GM18508 (cell line): ENCODE measurements around the gene OR56B4.
"Not testable (repeated sequence)": the region's sequence is repeated elsewhere in the genome, so short reads cannot be mapped to it uniquely, and the experiment has no call there.

ENCODE experiments used
- ATAC-seq: cut with Tn5 transposase; IDR thresholded peaks from one replicate; pipeline ENCODE4 v1.9.1; 2021; ENCODE audit warnings: moderate number of reproducible peaks; ENCODE audit not compliant: insufficient read depth, unreplicated experiment

The OR56B4 gene

GRCh38 chr11:6107384-6107783 is at the start of gene OR56B4:
Gene OR56B4 (plus strand): TSS chr11:6107684. CDS start chr11:6107779, 95 bp downstream.
- not testable (repeated sequence) for ATAC-seq

GRCh38 chr11:6061475-6061874 is 46.0 kb upstream of the OR56B4 start:
- no peak for ATAC-seq

GRCh38 chr11:6062691-6063358 is 44.7 kb upstream of the OR56B4 start:
- ATAC-seq: no peak

- ATAC-seq: no peak
Observed at GRCh38 chr11:6067502-6067901, 40.0 kb upstream of the OR56B4 start.

GRCh38 chr11:6076443-6076842 is 31.0 kb upstream of the OR56B4 start:
- not testable (repeated sequence) for ATAC-seq

- ATAC-seq: no peak
Observed at GRCh38 chr11:6077723-6078122, 29.8 kb upstream of the OR56B4 start.

GRCh38 chr11:6079463-6079862 is 28.0 kb upstream of the OR56B4 start:
- no peak for ATAC-seq

- ATAC-seq: no peak
Observed at GRCh38 chr11:6083129-6083528, 24.4 kb upstream of the OR56B4 start.

- no peak for ATAC-seq
Observed at GRCh38 chr11:6084587-6084986, 22.9 kb upstream of the OR56B4 start.

- no peak for ATAC-seq
Observed at GRCh38 chr11:6094186-6094585, 13.3 kb upstream of the OR56B4 start.

GRCh38 chr11:6095798-6096197 is 11.7 kb upstream of the OR56B4 start:
- no peak for ATAC-seq

- no peak for ATAC-seq
Observed at GRCh38 chr11:6096417-6096816, 11.1 kb upstream of the OR56B4 start.

- ATAC-seq: no peak
Observed at GRCh38 chr11:6099577-6099976, 7.9 kb upstream of the OR56B4 start.

GRCh38 chr11:6110011-6110410 is 2.5 kb downstream of the OR56B4 start:
- no peak for ATAC-seq

- no peak for ATAC-seq
Observed at GRCh38 chr11:6111673-6112072, 4.2 kb downstream of the OR56B4 start.

GRCh38 chr11:6116638-6117037 is 9.2 kb downstream of the OR56B4 start:
- no peak for ATAC-seq

GRCh38 chr11:6124245-6124644 is 16.8 kb downstream of the OR56B4 start:
- no peak for ATAC-seq

GRCh38 chr11:6127881-6128280 is 20.4 kb downstream of the OR56B4 start:
- ATAC-seq: no peak

- no peak for ATAC-seq
Observed at GRCh38 chr11:6129011-6129410, 21.5 kb downstream of the OR56B4 start.

- ATAC-seq: no peak
Observed at GRCh38 chr11:6129635-6130034, 22.2 kb downstream of the OR56B4 start.

- no peak for ATAC-seq
Observed at GRCh38 chr11:6132431-6132830, 24.9 kb downstream of the OR56B4 start.

GRCh38 chr11:6135936-6136335 is 28.5 kb downstream of the OR56B4 start:
- not testable (repeated sequence) for ATAC-seq

GRCh38 chr11:6142936-6143335 is 35.5 kb downstream of the OR56B4 start:
- no peak for ATAC-seq
